NCI-H2196 treated with DMSO at 0.1 percent for 48 hours (cell line): ENCODE results near the gene SELENOO.

Experiments used
- DNase-seq: peaks from one replicate; lab custom pipeline; 2025; ENCODE audit not compliant: unreplicated experiment; lab: John Stamatoyannopoulos, UW

Gene SELENOO

DNA sequence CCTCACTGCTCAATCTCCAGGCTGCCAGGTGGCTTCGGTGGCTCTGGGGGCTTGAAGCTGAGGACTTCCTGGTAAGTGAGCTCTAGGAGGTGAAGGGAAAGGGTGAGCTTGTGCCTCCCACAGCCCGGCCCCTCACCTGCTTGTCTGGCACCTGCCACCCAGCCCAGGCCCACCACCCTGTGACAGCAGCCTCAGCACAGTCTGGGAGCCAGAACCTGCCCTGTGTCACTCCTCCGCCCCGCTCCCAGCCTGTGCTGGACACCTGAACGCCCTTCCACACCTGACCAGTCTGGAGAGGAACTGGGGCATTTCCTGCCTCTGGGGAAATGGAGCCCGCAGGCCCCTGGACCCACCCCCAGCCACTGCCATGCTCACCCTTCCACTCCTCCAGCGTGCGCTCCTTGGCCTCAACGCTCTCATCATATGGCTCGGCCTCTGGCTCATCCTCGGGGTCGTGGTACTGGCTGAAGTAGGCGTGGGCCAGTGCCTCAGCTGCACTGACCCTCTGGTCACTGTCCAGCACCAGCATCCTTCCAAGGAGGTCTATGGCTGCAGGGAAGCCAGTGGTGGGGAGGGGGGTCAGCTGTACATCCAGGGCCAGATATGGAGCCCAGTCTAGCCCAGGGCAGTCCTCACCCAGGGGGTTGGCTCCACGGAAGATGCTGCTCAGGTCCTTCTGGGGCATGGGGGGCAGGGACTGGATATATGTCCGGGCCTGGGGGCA is 64.3 kb downstream of the SELENOO start:
- DNase-seq, result no peak

DNA sequence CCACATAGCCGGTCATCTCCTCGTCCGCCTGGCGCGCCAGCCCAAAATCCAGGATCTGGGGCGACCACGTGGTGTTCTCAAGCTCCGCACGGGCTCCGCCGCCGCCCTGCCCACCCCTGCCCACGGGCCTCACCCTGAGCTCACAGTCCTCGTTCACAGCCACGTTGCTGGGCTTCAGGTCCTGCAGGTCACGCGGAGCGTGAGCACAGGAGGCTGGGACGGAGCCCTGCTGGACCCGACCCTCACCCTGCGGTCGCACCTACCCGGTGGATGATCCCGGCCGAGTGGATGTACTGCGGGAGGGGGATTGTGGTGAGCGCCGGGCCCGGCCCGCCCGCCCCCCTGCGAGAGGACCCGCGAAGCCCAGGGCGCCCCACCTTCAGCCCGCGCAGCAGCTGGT is 66.2 kb downstream of the SELENOO start:
- DNase-seq, result no peak
